HG02884 (cell line): ENCODE results near the gene SPCS3.
"Not testable (repeated sequence)": the region's sequence is repeated elsewhere in the genome, so short reads cannot be mapped to it uniquely, and the experiment has no call there.

ENCODE experiments used
- ATAC-seq: cut with Tn5 transposase; IDR thresholded peaks from one replicate; pipeline ENCODE4 v1.9.1; 2021; ENCODE audit warnings: mild to moderate bottlenecking, moderate library complexity; ENCODE audit not compliant: unreplicated experiment

The SPCS3 gene

DNA sequence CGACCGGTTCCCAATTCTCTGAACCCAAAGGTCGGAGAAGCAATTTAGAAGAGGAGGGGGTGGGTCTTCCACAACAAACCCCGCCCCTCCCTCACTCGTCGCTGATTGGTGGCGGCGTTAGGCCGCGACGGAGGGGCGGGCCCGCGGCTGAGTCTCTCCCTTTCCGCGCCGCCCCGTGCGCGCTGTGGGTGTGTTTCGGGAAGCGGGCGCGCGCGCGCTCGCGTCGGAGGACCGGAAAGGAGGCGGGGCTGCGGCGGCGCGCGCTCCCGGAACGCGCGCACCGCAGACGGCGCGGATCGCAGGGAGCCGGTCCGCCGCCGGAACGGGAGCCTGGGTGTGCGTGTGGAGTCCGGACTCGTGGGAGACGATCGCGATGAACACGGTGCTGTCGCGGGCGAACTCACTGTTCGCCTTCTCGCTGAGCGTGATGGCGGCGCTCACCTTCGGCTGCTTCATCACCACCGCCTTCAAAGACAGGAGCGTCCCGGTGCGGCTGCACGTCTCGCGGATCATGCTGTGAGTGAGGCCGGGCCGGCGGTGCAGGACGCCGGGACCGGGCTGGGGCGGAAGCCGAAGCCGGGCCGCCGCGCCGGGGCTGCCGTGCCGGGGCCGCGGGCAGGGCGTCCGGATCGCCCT lies at the start of gene SPCS3:
Gene SPCS3, plus strand, starts transcription at position 263 of the 636 bp plus-strand sequence. Its CDS starts 111 bp downstream, at position 374.
- ATAC-seq, result peak; percentile 87

DNA sequence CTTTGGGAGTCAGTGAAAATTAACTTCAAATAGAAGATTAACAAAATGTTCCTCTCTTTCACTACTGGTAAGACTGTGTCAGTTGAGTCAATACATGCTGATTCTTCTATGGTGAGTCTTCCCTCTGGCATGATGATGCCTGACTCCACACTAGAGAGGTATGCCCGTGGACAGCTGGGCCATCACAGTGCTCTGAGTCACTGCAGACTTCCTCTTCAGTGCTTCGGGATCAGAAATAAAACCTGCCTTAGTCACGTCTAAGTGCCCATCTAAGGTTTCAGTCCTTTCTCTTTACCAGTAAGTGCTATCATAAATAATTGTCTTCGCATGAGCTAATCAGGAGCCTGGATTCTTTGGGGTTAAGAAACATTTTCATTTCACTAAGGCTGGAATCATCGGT lies 49.1 kb upstream of the SPCS3 start:
- no peak for ATAC-seq

DNA sequence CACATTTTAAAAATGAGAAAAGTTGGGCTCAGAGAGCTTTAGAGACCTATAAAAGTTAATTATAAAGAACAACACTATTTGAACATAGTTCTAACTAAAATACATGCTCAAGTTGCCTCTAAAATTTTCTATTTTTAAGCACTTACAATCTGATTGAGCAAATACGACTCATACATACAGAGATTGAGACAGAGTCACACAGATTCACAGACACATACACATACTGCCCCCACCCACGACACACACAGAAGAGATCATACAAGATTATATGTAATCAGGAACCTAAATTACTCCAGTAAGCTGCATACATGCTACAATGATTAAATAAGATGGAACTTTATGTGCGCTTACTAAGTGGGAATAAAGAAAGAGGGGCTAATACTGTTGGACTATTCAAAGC lies 48.0 kb upstream of the SPCS3 start:
- no peak for ATAC-seq

DNA sequence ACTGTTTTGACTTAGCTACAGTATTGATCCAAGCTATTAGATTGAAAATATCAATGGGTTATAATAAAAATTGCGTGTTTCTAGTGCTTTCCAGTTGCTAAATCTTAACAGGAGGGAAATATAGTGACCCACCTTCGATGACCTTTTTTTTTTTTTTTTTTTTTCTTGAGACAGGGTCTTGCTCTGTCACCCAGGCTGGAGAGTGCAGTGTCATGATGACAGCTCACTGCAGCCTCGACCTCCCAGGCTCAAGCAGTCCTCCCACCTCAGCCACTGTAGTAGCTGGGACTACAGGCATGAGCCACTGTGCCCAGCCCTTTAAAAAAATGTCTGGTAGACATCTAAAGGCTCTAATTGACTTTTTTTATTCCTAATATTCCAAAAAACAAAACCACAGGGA lies 47.0 kb upstream of the SPCS3 start:
- ATAC-seq, result no peak

DNA sequence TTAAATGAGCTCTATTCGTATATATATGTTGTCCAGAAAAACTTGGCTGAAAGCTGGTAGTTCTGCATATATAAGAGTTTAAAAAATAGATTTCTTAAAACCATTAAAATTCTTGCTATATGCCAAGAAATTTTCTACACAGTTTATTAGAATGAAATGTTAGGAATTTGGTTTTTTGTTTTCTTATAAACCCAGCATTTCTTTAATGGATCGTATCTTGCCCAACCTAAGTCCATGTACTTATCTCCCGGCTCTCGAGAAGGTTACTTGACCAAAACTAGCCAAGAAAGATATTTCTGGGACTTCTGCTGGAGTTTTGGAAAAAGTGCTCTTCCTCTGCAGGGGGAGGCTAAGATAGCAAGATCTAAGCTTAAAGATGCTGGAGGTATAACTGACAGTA lies 46.0 kb upstream of the SPCS3 start:
- ATAC-seq, result no peak

DNA sequence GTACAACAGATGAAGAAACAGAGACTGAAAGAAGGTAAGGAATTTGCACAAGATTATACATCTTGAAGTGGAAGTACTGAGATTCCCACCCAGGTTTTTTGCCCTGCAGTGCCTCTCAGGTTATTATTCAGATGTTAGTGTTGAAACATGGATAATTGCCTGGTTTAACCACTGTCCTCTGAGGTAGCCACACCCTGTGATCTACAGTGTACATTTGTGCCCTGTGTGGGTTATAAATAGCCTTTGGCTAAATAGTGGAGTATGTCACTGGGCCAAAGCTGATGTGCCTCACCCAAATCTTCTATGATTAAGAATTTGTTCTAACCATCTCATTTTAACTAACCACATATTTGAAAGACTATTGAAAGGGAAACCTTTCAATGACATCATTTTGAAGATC lies 45.3 kb upstream of the SPCS3 start:
- ATAC-seq, result no peak

DNA sequence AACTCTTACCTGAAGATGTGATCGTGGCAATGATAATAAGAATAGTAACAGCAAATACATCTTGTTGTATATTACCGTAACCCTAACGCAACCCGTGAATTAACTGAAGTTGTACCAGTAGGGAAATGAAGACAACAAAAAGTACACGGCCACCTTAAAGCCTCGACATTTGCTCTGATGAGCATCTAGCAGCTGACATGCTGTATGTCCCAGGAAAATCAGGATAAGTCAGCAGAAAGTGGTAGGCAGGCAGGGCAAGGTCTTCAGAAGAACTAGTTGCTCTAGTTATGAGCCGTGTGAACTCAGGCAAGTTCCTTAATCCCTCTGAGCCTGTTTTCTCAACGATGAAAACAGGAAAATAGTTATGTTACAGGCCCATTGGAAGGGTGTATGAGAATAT lies 43.1 kb upstream of the SPCS3 start:
- no peak for ATAC-seq

DNA sequence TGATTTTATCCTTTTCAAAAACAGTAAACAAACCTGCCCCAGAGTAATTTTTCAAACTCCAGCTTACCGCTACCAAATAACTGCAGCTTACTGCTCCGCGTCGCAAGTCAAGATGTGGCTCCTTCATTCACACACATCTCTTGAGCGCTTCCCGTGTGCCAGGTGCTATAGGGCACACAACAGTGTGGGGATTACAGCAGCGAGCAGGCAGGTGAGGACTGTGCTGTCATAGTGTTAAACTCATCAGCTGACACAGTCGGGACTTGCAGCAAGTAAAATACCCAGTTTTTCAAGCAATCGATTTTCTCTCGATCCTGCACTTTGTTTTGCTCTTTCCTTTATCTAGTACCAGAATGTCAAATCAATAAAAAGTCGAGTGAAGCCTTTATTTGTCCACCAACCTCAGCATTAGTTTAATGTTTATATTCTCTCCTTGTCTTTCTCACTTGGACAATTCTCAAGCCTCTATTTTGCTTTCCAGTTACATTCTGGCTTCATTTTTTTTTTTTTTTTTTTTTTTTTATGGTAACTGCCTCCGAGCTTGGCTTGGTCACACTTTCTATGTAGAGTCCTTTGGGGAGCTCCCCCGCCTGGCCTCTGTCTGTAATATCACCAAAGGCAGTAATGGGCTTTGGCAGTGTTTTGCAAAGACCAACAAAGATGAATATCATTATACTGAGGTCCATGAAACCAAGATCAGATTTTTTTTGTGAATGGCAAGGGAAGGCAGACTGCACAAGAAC lies 42.4 kb upstream of the SPCS3 start:
- ATAC-seq, result peak; percentile 98

DNA sequence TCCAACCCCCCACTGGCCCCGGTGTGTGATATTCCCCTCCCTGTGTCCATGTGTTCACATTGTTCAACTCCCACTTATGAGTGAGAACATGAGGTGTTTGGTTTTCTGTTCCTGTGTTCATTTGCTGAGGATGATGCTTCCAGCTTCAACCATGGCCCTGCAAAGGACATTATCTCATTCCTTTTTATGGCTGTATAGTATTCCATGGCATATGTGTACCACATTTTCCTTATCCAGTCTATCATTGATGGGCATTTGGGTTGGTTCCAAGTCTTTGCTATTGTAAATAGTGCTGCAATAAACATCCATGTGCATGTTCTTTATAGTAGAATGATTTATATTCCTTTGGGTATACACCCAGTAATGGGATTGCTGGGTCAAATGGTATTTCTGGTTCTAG lies 40.2 kb upstream of the SPCS3 start:
- not testable (repeated sequence) for ATAC-seq

DNA sequence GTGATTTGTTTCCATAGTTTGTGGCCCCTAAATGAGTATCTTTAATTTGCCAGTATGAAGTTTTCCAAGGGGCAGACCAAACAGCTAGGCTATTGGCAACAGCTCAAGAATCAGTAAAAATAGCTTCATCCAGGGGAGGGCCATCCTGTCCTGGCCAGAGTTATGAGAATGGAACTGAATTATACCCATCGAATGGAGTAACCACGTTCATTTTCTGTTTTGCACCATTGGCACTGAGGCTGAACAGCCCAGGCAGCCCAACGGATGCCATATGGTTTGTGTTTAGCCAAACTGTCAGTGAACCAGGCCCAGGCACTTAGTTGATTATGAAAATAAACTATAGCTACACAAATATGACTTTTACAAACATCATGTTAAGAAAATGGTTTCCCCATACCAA lies 33.0 kb upstream of the SPCS3 start:
- no peak for ATAC-seq

DNA sequence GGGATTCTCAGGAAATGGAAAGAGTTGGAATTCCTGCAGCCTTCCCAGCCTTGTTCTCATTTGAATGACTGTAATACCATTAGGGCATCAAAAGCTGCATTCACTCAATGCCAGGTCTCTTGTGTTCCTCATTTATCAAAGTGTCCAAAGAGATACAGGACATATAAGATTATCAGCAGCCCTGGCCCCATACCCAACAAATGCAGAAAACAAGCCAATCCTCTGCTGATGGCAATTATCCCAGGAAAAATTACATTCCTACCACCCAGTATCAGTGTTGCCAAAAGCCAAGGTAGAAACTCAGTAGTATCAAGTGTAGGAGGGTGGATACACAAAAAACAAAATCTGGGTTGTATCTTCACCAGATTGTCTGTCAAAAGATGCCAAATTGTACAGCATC lies 32.2 kb upstream of the SPCS3 start:
- ATAC-seq, result no peak

DNA sequence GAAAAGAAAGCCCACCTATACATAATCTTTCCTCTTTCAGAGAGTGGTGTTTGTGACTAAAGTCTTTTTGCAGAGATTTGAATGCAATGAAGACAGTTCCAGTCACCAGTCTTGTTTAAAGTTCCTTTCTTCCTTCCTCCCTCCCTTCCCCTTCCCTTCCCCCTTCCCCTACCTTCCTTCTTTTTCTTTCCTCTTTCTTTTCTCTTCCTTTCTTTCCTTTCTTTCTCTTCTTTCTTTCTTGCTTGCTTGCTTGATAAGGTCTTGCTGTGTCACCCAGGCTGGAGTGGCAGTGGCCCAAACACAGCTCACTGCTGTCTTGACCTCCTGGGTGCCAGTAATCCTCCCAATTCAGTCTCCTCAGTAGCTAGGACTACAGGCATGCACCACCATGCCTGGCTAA lies 31.7 kb upstream of the SPCS3 start:
- no peak for ATAC-seq

DNA sequence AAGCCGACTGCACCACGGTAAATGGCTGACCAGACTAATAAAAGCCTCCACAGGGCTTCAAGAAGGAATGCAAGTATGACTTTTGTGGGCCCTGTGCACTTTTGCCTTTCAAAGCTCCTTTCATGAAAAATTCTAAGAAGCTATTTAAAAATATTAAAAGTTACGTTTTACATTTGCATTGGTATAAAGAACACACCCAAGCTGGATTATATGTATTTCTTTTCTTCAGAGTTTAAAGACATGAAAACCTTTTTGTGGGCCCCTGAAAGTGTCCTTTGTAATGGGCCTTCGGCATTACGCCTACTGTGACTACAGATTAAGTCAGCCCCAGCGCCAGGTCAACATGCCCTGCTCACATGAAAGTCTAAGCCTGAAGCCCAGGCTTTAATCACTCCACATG lies 30.2 kb upstream of the SPCS3 start:
- ATAC-seq, result no peak

DNA sequence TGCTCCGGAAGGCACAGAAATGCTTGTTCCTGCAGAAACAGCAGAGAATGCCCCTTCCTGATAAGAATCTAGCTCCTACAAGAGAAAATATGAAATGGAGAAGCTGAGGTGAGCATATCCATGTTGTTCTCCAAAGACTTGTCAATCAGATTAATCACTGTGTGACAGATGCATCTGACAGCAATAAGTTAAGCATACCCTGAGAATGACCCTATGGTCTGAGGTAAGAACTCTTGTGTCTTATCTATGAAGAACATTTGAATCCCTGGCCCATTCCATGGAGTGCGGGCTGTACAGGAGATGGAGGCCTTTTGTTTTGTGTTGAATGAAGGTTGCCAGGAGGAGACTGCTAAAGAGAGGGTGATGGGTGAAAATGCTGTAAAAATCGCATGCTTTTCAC lies 29.2 kb upstream of the SPCS3 start:
- ATAC-seq, result no peak

DNA sequence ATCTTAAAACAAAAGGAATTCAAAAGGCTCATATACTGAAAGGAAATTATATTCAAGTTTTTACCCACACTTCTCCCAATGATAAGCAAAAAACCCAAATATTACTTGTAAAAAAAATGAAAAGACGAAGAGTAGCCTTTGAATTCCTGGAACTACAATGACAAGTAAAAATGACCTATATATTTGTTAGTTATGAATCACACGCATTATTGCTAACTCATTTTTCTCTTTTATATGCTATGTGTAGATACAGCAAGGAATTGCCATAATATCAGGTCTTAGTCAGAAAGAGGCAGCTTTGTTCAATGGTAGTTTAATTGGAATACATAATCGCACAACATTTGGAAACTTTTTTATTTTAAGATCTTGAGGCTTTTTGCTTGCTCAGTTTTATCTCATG lies 28.0 kb upstream of the SPCS3 start:
- no peak for ATAC-seq

DNA sequence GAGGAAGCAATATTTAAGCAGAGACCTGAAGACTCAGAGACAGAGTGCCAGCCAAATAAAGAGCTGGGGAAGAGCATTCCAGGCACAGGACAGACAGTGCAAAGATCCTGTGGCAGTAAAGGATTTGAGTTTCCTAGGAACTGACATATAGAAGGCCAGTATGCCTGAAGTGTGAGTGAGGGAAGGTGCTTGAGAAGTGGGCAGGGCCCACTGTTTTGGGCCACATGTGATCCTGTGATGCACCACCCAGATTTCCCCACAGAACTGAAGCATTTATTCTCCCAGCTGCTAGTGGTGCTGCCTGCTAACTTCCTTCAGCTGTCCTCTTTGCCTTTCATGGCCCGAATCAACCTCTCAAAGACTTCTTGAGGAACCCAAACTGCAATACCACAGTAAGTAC lies 26.8 kb upstream of the SPCS3 start:
- ATAC-seq, result no peak

DNA sequence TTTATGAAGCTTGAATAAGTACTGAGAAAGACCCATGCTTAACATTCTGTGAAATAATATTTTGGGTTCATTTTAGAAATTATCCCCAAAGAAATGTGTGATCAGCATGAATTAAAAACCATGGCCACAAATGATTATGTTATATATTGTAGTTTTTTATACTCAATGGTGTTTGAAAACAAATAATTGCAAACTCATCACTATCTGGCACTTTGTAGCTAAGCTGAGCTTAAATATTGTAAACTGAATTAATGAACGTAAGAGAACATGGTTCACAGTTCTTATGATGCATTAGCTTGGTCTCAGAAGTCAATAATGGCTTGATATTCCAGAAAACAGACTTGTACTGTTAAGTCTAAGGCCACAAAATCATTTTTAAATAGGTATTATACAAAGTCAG lies 26.1 kb upstream of the SPCS3 start:
- ATAC-seq, result no peak

DNA sequence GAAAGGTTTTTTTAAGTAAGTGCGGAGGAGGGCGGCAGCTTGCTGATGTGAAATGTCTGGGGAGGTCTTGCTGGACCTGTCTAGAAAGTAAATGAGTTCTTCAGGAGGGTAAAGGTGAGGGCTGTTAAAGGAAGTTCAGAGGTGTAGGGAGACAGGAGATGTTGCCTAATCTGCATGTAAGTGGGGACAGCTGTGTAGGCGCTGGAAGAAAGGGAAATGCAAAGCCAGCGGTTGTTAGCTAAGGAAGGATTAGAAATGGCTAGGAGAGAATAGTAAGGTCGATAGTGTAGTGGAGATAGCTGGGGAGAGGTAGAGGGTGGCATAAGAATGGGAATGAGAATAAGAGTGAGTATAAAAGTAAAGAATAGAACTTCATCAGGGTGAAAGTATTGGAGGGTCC lies 23.9 kb upstream of the SPCS3 start:
- not testable (repeated sequence) for ATAC-seq

DNA sequence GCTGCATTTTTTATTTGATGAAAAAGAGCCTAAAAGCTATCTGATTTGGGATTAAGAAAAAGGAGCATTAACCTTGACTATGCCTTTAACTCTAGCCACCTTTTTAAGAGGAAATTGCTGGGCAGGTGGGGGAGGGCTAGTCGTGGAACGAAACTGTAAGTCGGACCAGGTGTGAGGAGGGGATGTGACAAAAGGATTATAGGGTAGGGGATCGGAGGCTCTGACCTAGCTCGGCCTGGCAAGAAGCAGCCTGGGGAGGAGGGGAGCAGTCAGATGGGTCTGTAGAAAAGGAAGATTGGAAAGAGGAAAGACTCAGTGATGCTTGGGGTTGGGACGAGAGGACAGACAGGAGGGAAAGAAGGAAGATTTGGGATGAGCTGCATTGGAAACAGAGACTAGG lies 21.1 kb upstream of the SPCS3 start:
- ATAC-seq, result no peak

DNA sequence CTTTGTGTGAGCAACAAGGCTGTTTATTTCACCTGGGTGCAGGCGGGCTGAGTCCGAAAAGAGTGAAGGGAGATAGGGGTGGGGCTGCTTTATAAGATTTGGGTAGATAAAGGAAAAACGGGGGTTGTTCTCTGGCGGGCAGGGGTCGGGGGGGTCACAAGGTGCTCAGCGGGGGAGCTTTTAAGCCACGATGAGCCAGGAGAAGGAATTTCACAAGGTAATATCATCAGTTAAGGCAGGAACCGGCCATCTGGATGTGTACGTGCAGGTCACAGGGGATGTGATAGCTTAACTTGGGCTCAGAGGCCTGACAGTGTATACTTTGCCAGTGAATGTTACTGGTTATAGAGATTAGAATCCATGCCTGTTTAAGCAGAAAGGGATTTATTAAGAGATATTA lies 19.7 kb upstream of the SPCS3 start:
- ATAC-seq, result no peak

DNA sequence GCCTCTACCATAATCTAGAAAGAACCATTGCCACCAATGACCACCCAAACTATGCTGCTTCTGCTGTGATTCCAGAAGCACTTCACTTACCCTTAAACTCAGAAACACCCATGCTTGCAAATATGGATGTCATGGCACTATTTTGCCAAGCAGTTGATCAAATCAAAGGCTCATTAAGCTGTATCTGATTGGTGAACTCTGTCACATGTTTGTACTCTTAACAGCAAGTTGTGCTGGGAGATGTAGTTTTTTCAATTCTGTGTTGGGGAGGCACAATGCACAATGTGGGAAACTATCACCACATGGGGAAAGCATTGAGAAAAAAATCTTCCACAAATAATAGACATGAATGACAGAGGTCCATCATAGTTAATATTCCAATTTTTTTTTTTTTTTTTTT lies 19.2 kb upstream of the SPCS3 start:
- no peak for ATAC-seq

DNA sequence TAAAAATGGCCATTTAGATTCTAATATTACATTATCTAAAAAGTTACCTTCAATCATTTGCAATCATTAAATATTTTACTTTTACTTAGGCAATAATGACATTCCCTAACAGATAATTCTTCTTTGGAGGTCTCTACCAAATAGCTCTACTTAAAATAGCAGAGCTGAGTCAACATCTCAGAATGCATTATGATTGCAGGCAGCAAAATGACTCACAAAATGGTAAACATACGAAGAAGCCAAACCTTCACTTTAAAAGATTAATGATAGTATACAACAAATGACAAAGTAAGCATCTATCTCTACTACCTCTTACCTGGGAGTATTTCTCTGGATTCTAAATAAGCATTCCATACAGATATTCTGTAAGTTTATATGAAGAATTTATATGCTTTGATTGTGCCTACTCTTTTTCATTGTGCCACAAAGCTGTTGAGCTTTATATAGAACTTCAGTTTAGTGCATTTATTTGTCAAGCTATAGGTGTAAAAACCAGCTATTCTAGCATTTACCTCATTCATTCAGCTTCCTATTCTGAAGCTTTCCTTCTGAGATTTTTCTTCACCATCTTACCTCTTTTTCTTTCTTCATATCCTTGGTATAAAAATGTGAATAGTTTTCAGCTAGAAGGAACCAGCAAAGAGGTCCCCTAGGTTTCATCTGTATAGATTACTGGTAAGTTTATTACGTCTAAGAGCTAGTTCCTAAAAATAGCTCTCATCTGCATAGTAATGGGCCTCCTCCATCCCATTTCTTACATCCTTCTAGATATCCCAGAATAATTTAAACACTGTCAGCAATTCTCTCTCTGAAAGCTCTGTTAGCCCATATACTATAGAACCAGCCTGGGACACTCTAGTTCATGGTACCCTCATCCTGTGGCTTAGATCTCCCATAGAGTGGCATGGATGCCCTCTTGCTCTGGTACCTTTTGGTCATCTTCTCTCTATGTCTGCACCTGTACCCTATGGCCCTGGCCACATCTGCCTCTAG lies 17.2 kb upstream of the SPCS3 start:
- no peak for ATAC-seq
